T-helper 17 cell (primary cell): ENCODE measurements around the gene GPC3. TPM values are rescaled to one million over a fixed set of nuclear protein-coding genes. Genes with fewer than 3 reads are reported as not detected.
"Not testable (repeated sequence)": the region's sequence is repeated elsewhere in the genome, so short reads cannot be mapped to it uniquely, and the experiment has no call there.

Experiments used
- ATAC-seq: fragments of 150-1000 bp; cut with Tn5 transposase; 2 replicates; pipeline ENCODE4 v1.10.0; 2021; ENCODE audit warnings: mild to moderate bottlenecking, moderate library complexity
- DNase-seq, 3 donors: peaks; one replicate each; pipeline versions ENCODE4 v3.0.0 to v3.0.0-alpha.2; 2020 to 2021
- H3K9me3 ChIP-seq: one replicate; pipeline ENCODE4 v1.7.0; 2013; ENCODE audit warnings: low read length, mild to moderate bottlenecking; ENCODE audit not compliant: control insufficient read depth, poor library complexity, severe bottlenecking
- H3K27ac Mint-ChIP-seq: one replicate; pipeline ENCODE4 v1.8.0; 2022; ENCODE audit warnings: mild to moderate bottlenecking, moderate library complexity, mixed read lengths
- H3K27me3 Mint-ChIP-seq: one replicate; pipeline ENCODE4 v1.8.0; 2022; ENCODE audit warnings: mixed read lengths
- H3K36me3 Mint-ChIP-seq: one replicate; pipeline ENCODE4 v1.8.0; 2022; ENCODE audit warnings: low read depth, mixed read lengths
- H3K4me1 Mint-ChIP-seq: one replicate; pipeline ENCODE4 v1.8.0; 2022; ENCODE audit warnings: mild to moderate bottlenecking, mixed read lengths
- H3K4me3 Mint-ChIP-seq: one replicate; pipeline ENCODE4 v1.8.0; 2022; ENCODE audit warnings: mild to moderate bottlenecking, moderate library complexity, mixed read lengths
- total RNA-seq, 4 donors: library from RNA in 2 of 4; stranded (reverse) in 2 of 4; gene quantifications; one replicate each; pipeline ENCODE4 v1.2.3 and lab custom pipeline; 2022 to 2026

Gene GPC3
- total RNA-seq, 2 donors from 2014 or later = 0.20 to 0.39 TPM

- H3K27me3 Mint-ChIP-seq = peaks cover 8% of the 10 kb centered on the region
- DNase-seq (no peak), ATAC-seq (no peak)
- no peak overlapping the region for H3K27ac Mint-ChIP-seq
- H3K36me3 Mint-ChIP-seq = no peaks in the 10 kb centered on the region
- H3K4me3 Mint-ChIP-seq = no peak overlapping the region
- no peaks in the 10 kb centered on the region for H3K4me1 Mint-ChIP-seq
- H3K9me3 ChIP-seq = no peaks in the 10 kb centered on the region
These were observed 189.1 kb downstream of the GPC3 start for GRCh38 chrX:133796282-133796681.

- no peaks in the 10 kb centered on the region for H3K36me3 Mint-ChIP-seq
- no peak for ATAC-seq
- no peak for DNase-seq
- H3K27ac Mint-ChIP-seq = no peak overlapping the region
- H3K4me1 Mint-ChIP-seq = no peaks in the 10 kb centered on the region
- peaks cover 6% of the 10 kb centered on the region for H3K27me3 Mint-ChIP-seq
- H3K4me3 Mint-ChIP-seq = no peak overlapping the region
- H3K9me3 ChIP-seq = no peaks in the 10 kb centered on the region
These were observed 191.3 kb downstream of the GPC3 start for GRCh38 chrX:133794126-133794525.

- Mint-ChIP-seq H3K27ac (no peak overlapping the region), H3K27me3 (peaks cover 6% of the 10 kb centered on the region), H3K4me3 (no peak overlapping the region), H3K36me3 (no peaks in the 10 kb centered on the region), H3K4me1 (no peaks in the 10 kb centered on the region)
- no peaks in the 10 kb centered on the region for H3K9me3 ChIP-seq
- DNase-seq (no peak), ATAC-seq (no peak)
These were observed 191.8 kb downstream of the GPC3 start for GRCh38 chrX:133793626-133794025.

- peak; percentile 64 for ATAC-seq
- Mint-ChIP-seq H3K4me3 (no peak overlapping the region), H3K27me3 (peaks cover 6% of the 10 kb centered on the region), H3K27ac (no peak overlapping the region), H3K36me3 (no peaks in the 10 kb centered on the region), H3K4me1 (no peaks in the 10 kb centered on the region)
- peak; percentile 14 to 41 (median 17) for DNase-seq
- no peaks in the 10 kb centered on the region for H3K9me3 ChIP-seq
These were observed 193.0 kb downstream of the GPC3 start for GRCh38 chrX:133792198-133792953.

- peaks cover under 1% of the 10 kb centered on the region for H3K4me1 Mint-ChIP-seq
- H3K27me3 Mint-ChIP-seq = peaks cover 6% of the 10 kb centered on the region
- DNase-seq = no peak
- H3K4me3 Mint-ChIP-seq = peak overlapping the region; percentile 57
- no peak for ATAC-seq
- H3K27ac Mint-ChIP-seq = no peak overlapping the region
- no peaks in the 10 kb centered on the region for H3K36me3 Mint-ChIP-seq
- H3K9me3 ChIP-seq = no peaks in the 10 kb centered on the region
These were observed 195.6 kb downstream of the GPC3 start for GRCh38 chrX:133789829-133790228.

GRCh38 chrX:133786382-133786781, 199.0 kb downstream of the GPC3 start:
- no peaks in the 10 kb centered on the region for H3K9me3 ChIP-seq
- Mint-ChIP-seq H3K4me1 (peaks cover 3% of the 10 kb centered on the region), H3K27ac (no peak overlapping the region), H3K4me3 (no peak overlapping the region), H3K36me3 (no peaks in the 10 kb centered on the region), H3K27me3 (peaks cover 6% of the 10 kb centered on the region)
- ATAC-seq (no peak), DNase-seq (no peak)

GRCh38 chrX:133783274-133783673, 202.1 kb downstream of the GPC3 start:
- peaks cover 3% of the 10 kb centered on the region for H3K4me1 Mint-ChIP-seq
- H3K9me3 ChIP-seq = no peaks in the 10 kb centered on the region
- H3K36me3 Mint-ChIP-seq = no peaks in the 10 kb centered on the region
- no peaks in the 10 kb centered on the region for H3K27me3 Mint-ChIP-seq
- ATAC-seq (peak; percentile 51), DNase-seq (no peak)
- H3K4me3 Mint-ChIP-seq = no peak overlapping the region
- no peak overlapping the region for H3K27ac Mint-ChIP-seq

GRCh38 chrX:133781174-133781573, 204.2 kb downstream of the GPC3 start:
- Mint-ChIP-seq H3K27me3 (no peaks in the 10 kb centered on the region), H3K4me1 (peaks cover 3% of the 10 kb centered on the region), H3K27ac (no peak overlapping the region), H3K36me3 (no peaks in the 10 kb centered on the region), H3K4me3 (no peak overlapping the region)
- no peak for ATAC-seq
- H3K9me3 ChIP-seq = no peaks in the 10 kb centered on the region
- no peak for DNase-seq

- Mint-ChIP-seq H3K4me3 (no peak overlapping the region), H3K4me1 (no peaks in the 10 kb centered on the region), H3K27ac (no peak overlapping the region), H3K36me3 (no peaks in the 10 kb centered on the region), H3K27me3 (no peaks in the 10 kb centered on the region)
- no peak for ATAC-seq
- peak in 2 of 3 donors; percentile 4 to 7 for DNase-seq
- H3K9me3 ChIP-seq = no peaks in the 10 kb centered on the region
These were observed 209.3 kb downstream of the GPC3 start for GRCh38 chrX:133776072-133776471.

GRCh38 chrX:133774807-133775206, 210.6 kb downstream of the GPC3 start:
- no peaks in the 10 kb centered on the region for H3K4me1 Mint-ChIP-seq
- no peak overlapping the region for H3K4me3 Mint-ChIP-seq
- no peaks in the 10 kb centered on the region for H3K36me3 Mint-ChIP-seq
- DNase-seq (no peak), ATAC-seq (no peak)
- H3K27me3 Mint-ChIP-seq = no peaks in the 10 kb centered on the region
- no peaks in the 10 kb centered on the region for H3K9me3 ChIP-seq
- no peak overlapping the region for H3K27ac Mint-ChIP-seq

- H3K9me3 ChIP-seq = no peaks in the 10 kb centered on the region
- DNase-seq = no peak
- H3K4me1 Mint-ChIP-seq = no peaks in the 10 kb centered on the region
These were observed 214.2 kb downstream of the GPC3 start for GRCh38 chrX:133771086-133771646.

GRCh38 chrX:133762976-133763548, 222.3 kb downstream of the GPC3 start:
- H3K9me3 ChIP-seq, H3K36me3 Mint-ChIP-seq, H3K27ac Mint-ChIP-seq, H3K4me3 Mint-ChIP-seq, H3K4me1 Mint-ChIP-seq, ATAC-seq, DNase-seq, H3K27me3 Mint-ChIP-seq: not testable (repeated sequence)

More at GRCh38 chrX:133771086-133771646, 214.2 kb downstream of the GPC3 start:
- no peak for ATAC-seq
- no peak overlapping the region for H3K4me3 Mint-ChIP-seq
- H3K27me3 Mint-ChIP-seq = no peaks in the 10 kb centered on the region
- no peaks in the 10 kb centered on the region for H3K36me3 Mint-ChIP-seq
- H3K27ac Mint-ChIP-seq = no peak overlapping the region

GRCh38 chrX:133754657-133755056, 230.7 kb downstream of the GPC3 start:
- no peaks in the 10 kb centered on the region for H3K27me3 Mint-ChIP-seq

More at GRCh38 chrX:133754657-133755056, 230.7 kb downstream of the GPC3 start:
- H3K27ac Mint-ChIP-seq = no peak overlapping the region
- H3K4me3 Mint-ChIP-seq = no peak overlapping the region
- no peaks in the 10 kb centered on the region for H3K36me3 Mint-ChIP-seq
- no peak for ATAC-seq
- H3K9me3 ChIP-seq = no peaks in the 10 kb centered on the region
- DNase-seq = no peak
- H3K4me1 Mint-ChIP-seq = no peaks in the 10 kb centered on the region
